H9 (cell line): ENCODE data around the gene KLHL3. TPM values are rescaled to one million over a fixed set of nuclear protein-coding genes. Genes with fewer than 3 reads are reported as not detected.

Source experiments
- DNase-seq: peaks from one replicate; pipeline ENCODE4 v3.0.0-alpha.2; 2017
- H2AFZ ChIP-seq: one replicate; pipeline ENCODE4 v1.6.1; 2013; ENCODE audit warnings: mild to moderate bottlenecking, low read length, control low read depth, moderate library complexity
- H2AK5ac ChIP-seq: 2 replicates; pipeline ENCODE4 v1.6.1; 2013; ENCODE audit warnings: low read length, control low read depth, mixed read lengths; ENCODE audit not compliant: insufficient read length
- H2BK120ac ChIP-seq: one replicate; pipeline ENCODE4 v1.6.1; 2013; ENCODE audit warnings: low read depth, mild to moderate bottlenecking, low read length, control low read depth, inconsistent platforms; ENCODE audit not compliant: poor library complexity, severe bottlenecking
- H2BK12ac ChIP-seq: 2 replicates; pipeline ENCODE4 v1.6.1; 2013; ENCODE audit warnings: low read length, control low read depth, mixed read lengths, low read depth; ENCODE audit not compliant: insufficient read length
- H2BK15ac ChIP-seq: 2 replicates; pipeline ENCODE4 v1.6.1; 2013; ENCODE audit warnings: low read depth, low read length, control low read depth
- H2BK20ac ChIP-seq: one replicate; pipeline ENCODE4 v1.6.1; 2013; ENCODE audit warnings: low read depth, mild to moderate bottlenecking, low read length, control low read depth, inconsistent platforms; ENCODE audit not compliant: poor library complexity, severe bottlenecking
- H2BK5ac ChIP-seq: 2 replicates; pipeline ENCODE4 v1.6.1; 2013; ENCODE audit warnings: low read length, control low read depth, mixed read lengths; ENCODE audit not compliant: insufficient read length
- H3K14ac ChIP-seq: 2 replicates; pipeline ENCODE4 v1.6.1; 2013; ENCODE audit warnings: low read length, control low read depth; ENCODE audit not compliant: insufficient read depth
- H3K18ac ChIP-seq: 2 replicates; pipeline ENCODE4 v1.6.1; 2013; ENCODE audit warnings: low read depth, mild to moderate bottlenecking, mixed read lengths, low read length, control low read depth; ENCODE audit not compliant: insufficient read length
- H3K23ac ChIP-seq: 2 replicates; pipeline ENCODE4 v1.6.1; 2013; ENCODE audit warnings: low read length, control low read depth, mixed read lengths, low read depth; ENCODE audit not compliant: insufficient read length
- H3K23me2 ChIP-seq: 2 replicates; pipeline ENCODE4 v1.6.1; 2013; ENCODE audit warnings: low read depth, mild to moderate bottlenecking, mixed read lengths, low read length, control low read depth; ENCODE audit not compliant: insufficient read length, poor library complexity, severe bottlenecking
- H3K27ac ChIP-seq: 2 replicates; pipeline ENCODE4 v1.5.1; 2013; ENCODE audit warnings: low read length, control low read depth, mixed read lengths, low read depth; ENCODE audit not compliant: insufficient read length
- H3K27me3 ChIP-seq: 2 replicates; pipeline ENCODE4 v1.6.1; 2013; ENCODE audit warnings: low read length, control low read depth, inconsistent platforms; ENCODE audit not compliant: insufficient read depth
- H3K4ac ChIP-seq: 2 replicates; pipeline ENCODE4 v1.6.1; 2013; ENCODE audit warnings: low read depth, mild to moderate bottlenecking, control low read depth, inconsistent platforms, low read length, moderate library complexity
- H3K4me1 ChIP-seq: 2 replicates; pipeline ENCODE4 v1.6.1; 2013; ENCODE audit warnings: low read length, control low read depth, inconsistent platforms; ENCODE audit not compliant: insufficient read depth
- H3K4me2 ChIP-seq: 2 replicates; pipeline ENCODE4 v1.6.1; 2013; ENCODE audit warnings: low read length, control low read depth, mixed read lengths; ENCODE audit not compliant: insufficient read length, insufficient read depth
- H3K56ac ChIP-seq: 2 replicates; pipeline ENCODE4 v1.6.1; 2013; ENCODE audit warnings: low read depth, mild to moderate bottlenecking, mixed read lengths, low read length, control low read depth; ENCODE audit not compliant: insufficient read length
- H3K79me1 ChIP-seq: 2 replicates; pipeline ENCODE4 v1.6.1; 2013; ENCODE audit warnings: low read depth, mild to moderate bottlenecking, moderate library complexity, low read length, control low read depth, inconsistent platforms; ENCODE audit not compliant: insufficient read depth, poor library complexity, severe bottlenecking
- H3K79me2 ChIP-seq: 2 replicates; pipeline ENCODE4 v1.6.1; 2013; ENCODE audit warnings: low read length, control low read depth, inconsistent platforms; ENCODE audit not compliant: insufficient read depth
- H3K9ac ChIP-seq: 2 replicates; pipeline ENCODE4 v1.6.1; 2013; ENCODE audit warnings: low read length, control low read depth, mixed read lengths; ENCODE audit not compliant: insufficient read length; ENCODE audit errors: extremely low read depth
- H3K9me3 ChIP-seq: one replicate; pipeline ENCODE4 v1.6.1; 2013; ENCODE audit warnings: low read depth, low read length, inconsistent platforms; ENCODE audit not compliant: control insufficient read depth
- H3T11ph ChIP-seq: one replicate; pipeline ENCODE4 v1.6.1; 2013; ENCODE audit warnings: mild to moderate bottlenecking, low read length, control low read depth, inconsistent platforms
- H4K20me1 ChIP-seq: one replicate; pipeline ENCODE4 v1.6.1; 2013; ENCODE audit not compliant: control insufficient read depth, insufficient read length, insufficient read depth
- H4K5ac ChIP-seq: 2 replicates; pipeline ENCODE4 v1.6.1; 2013; ENCODE audit warnings: low read depth, mild to moderate bottlenecking, mixed read lengths, low read length, control low read depth; ENCODE audit not compliant: insufficient read length
- H4K8ac ChIP-seq: replicated peaks from 2 replicates; pipeline ENCODE4 v1.6.1; 2013; ENCODE audit warnings: low read length, control low read depth, mixed read lengths, low read depth; ENCODE audit not compliant: insufficient read length
- H4K91ac ChIP-seq: 2 replicates; pipeline ENCODE4 v1.6.1; 2013; ENCODE audit warnings: low read depth, mild to moderate bottlenecking, moderate library complexity, mixed read lengths, low read length, control low read depth; ENCODE audit not compliant: insufficient read length
- H3K27ac Mint-ChIP-seq, 3 experiments: 2 replicates in 2 of 3; 3 replicates in 1 of 3; pipeline ENCODE4 v1.8.0; 2020 to 2021; ENCODE audit warnings: mixed read lengths in 3 of 3, mild to moderate bottlenecking in 1 of 3, moderate library complexity in 1 of 3
- H3K27me3 Mint-ChIP-seq: 2 replicates; pipeline ENCODE4 v1.8.0; 2021; ENCODE audit warnings: low read depth, mild to moderate bottlenecking, moderate library complexity, mixed read lengths
- H3K36me3 Mint-ChIP-seq, 3 experiments: 2 replicates in 2 of 3; 3 replicates in 1 of 3; pipeline ENCODE4 v1.8.0; 2020 to 2021; ENCODE audit warnings: low read depth in 3 of 3, mixed read lengths in 3 of 3; ENCODE audit not compliant: insufficient read depth in 1 of 3
- H3K4me1 Mint-ChIP-seq, 2 experiments: 2 replicates each; pipeline ENCODE4 v1.8.0; 2020; ENCODE audit warnings: mixed read lengths in 2 of 2
- H3K4me3 Mint-ChIP-seq, 2 experiments: 2 replicates in 1 of 2; 3 replicates in 1 of 2; pipeline ENCODE4 v1.8.0; 2020 to 2021; ENCODE audit warnings: mild to moderate bottlenecking in 2 of 2, mixed read lengths in 2 of 2, moderate library complexity in 1 of 2
- H3K9me3 Mint-ChIP-seq, 2 experiments: 2 replicates in 1 of 2; 3 replicates in 1 of 2; pipeline ENCODE4 v1.8.0; 2020; ENCODE audit warnings: mild to moderate bottlenecking in 2 of 2, mixed read lengths in 2 of 2, moderate library complexity in 1 of 2
- WGBS: extraction: QIAGEN DNeasy Blood & Tissue Kit; methylation state at CpG from one replicate; pipeline ENCODE4 v1.1.7; 2013; ENCODE audit warnings: missing lambda C conversion rate, low lambda C conversion rate, mixed read lengths; ENCODE audit not compliant: insufficient read length; ENCODE audit errors: extremely low coverage; 5-methylcytosine and 5-hydroxymethylcytosine counted together
- total RNA-seq: library from RNA; stranded (reverse); gene quantifications from 2 replicates; pipeline ENCODE4 v1.2.1, GENCODE V29; 2021
- TF ChIP-seq, protein P1 (sequence below): fragments of 200-600 bp; sonication (generic); conservative IDR thresholded peaks from 3 replicates; pipeline ENCODE4 v1.8.0; 2021; ENCODE audit warnings: antibody characterized with exemption, mild to moderate bottlenecking

KLHL3 gene
- total RNA-seq, 1 experiment from 2014 or later = 12.8 TPM

GRCh38 chr5:137760294-137760693 is 24.4 kb upstream of the KLHL3 start:
- H2AK5ac ChIP-seq = no peak overlapping the region
- H3T11ph ChIP-seq = no peak overlapping the region
- no peaks in the 10 kb centered on the region for H4K20me1 ChIP-seq
- H3K27ac Mint-ChIP-seq = no peak overlapping the region
- WGBS = no CpG with 5 or more reads among the region's 4 CpGs
- H2BK120ac ChIP-seq = no peak overlapping the region
- TF ChIP-seq, protein P1, sequence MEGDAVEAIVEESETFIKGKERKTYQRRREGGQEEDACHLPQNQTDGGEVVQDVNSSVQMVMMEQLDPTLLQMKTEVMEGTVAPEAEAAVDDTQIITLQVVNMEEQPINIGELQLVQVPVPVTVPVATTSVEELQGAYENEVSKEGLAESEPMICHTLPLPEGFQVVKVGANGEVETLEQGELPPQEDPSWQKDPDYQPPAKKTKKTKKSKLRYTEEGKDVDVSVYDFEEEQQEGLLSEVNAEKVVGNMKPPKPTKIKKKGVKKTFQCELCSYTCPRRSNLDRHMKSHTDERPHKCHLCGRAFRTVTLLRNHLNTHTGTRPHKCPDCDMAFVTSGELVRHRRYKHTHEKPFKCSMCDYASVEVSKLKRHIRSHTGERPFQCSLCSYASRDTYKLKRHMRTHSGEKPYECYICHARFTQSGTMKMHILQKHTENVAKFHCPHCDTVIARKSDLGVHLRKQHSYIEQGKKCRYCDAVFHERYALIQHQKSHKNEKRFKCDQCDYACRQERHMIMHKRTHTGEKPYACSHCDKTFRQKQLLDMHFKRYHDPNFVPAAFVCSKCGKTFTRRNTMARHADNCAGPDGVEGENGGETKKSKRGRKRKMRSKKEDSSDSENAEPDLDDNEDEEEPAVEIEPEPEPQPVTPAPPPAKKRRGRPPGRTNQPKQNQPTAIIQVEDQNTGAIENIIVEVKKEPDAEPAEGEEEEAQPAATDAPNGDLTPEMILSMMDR = no peak
- H4K5ac ChIP-seq = no peak overlapping the region
- no peak overlapping the region for H3K4me2 ChIP-seq
- no peaks in the 10 kb centered on the region for H3K4me1 ChIP-seq
- H3K9me3 Mint-ChIP-seq = peaks cover 8 to 9% of the 10 kb centered on the region in 2 experiments; a peak in 4 of 5 replicates
- peaks cover 0 to 11% (median 0%) of the 10 kb centered on the region in 3 experiments; a peak in 1 of 7 replicates for H3K36me3 Mint-ChIP-seq
- H4K8ac ChIP-seq = no peak overlapping the region
- no peak overlapping the region for H4K91ac ChIP-seq
- no peak overlapping the region for H2BK12ac ChIP-seq
- H3K56ac ChIP-seq = no peak overlapping the region
- H3K4me1 Mint-ChIP-seq = peaks cover 0 to under 1% of the 10 kb centered on the region in 2 experiments; a peak in 1 of 4 replicates
- no peaks in the 10 kb centered on the region for H3K23me2 ChIP-seq
- H3K4me3 Mint-ChIP-seq = no peak overlapping the region
- H3K23ac ChIP-seq = no peak overlapping the region
- no peak overlapping the region for H2BK5ac ChIP-seq
- no peak overlapping the region for H2AFZ ChIP-seq
- H2BK20ac ChIP-seq = no peak overlapping the region
- H3K79me2 ChIP-seq = no peaks in the 10 kb centered on the region
- H2BK15ac ChIP-seq = no peak overlapping the region
- no peaks in the 10 kb centered on the region for H3K27me3 ChIP-seq
- H3K27ac ChIP-seq = no peak overlapping the region
- no peaks in the 10 kb centered on the region for H3K9me3 ChIP-seq
- no peaks in the 10 kb centered on the region for H3K79me1 ChIP-seq
- no peak for DNase-seq
- no peak overlapping the region for H3K14ac ChIP-seq
- no peak overlapping the region for H3K9ac ChIP-seq
- H3K27me3 Mint-ChIP-seq = peaks cover 19% of the 10 kb centered on the region
- H3K18ac ChIP-seq = no peak overlapping the region
- no peak overlapping the region for H3K4ac ChIP-seq
